ENCODE measurements around the gene IMMP2L. TPM values are rescaled to one million over a fixed set of nuclear protein-coding genes. Genes with fewer than 3 reads are reported as not detected.

IMMP2L gene
- total and polyA plus RNA-seq, 2 of the 13 experiments (the other 11 are each of a cell fraction or from before 2014, with no cell fraction given) = 7.8 to 16.9 TPM

- CTCF ChIA-PET (ENCODE audit: low intra/inter-chr PET ratio, low total read pairs) = no interaction called here
- H3K9ac ChIP-seq (ENCODE audit: insufficient read depth, low read depth, low read length) = no peak overlapping the region
- H3K79me2 ChIP-seq (ENCODE audit: insufficient read depth, low read length) = no peaks in the 10 kb centered on the region
- no peaks in the 10 kb centered on the region for H3K4me1 ChIP-seq (ENCODE audit: insufficient read depth, low read length)
- ATAC-seq = no peak
- H3K4me2 ChIP-seq (ENCODE audit: low read depth, low read length) = no peak overlapping the region
- H3K36me3 ChIP-seq (replicated peaks in 1 of 2; ENCODE audit: control insufficient read depth in 1 of 2, insufficient read depth in 2 of 2, low read length in 2 of 2) = no peaks in the 10 kb centered on the region
- TF ChIP-seq ZNF724P (CRISPR knock-in tag; IDR thresholded peaks at IDR 0.05; ENCODE audit: borderline replicate concordance) (no peak), STAT5B (CRISPR knock-in tag; IDR thresholded peaks at IDR 0.05) (no peak), ZNF441 (CRISPR knock-in tag; IDR thresholded peaks at IDR 0.05; ENCODE audit: borderline replicate concordance) (no peak), NKX3-1 (CRISPR knock-in tag; IDR thresholded peaks at IDR 0.05) (no peak), ZNF768 (CRISPR knock-in tag; IDR thresholded peaks at IDR 0.05) (no peak)
- TF ChIP-seq, protein P1, sequence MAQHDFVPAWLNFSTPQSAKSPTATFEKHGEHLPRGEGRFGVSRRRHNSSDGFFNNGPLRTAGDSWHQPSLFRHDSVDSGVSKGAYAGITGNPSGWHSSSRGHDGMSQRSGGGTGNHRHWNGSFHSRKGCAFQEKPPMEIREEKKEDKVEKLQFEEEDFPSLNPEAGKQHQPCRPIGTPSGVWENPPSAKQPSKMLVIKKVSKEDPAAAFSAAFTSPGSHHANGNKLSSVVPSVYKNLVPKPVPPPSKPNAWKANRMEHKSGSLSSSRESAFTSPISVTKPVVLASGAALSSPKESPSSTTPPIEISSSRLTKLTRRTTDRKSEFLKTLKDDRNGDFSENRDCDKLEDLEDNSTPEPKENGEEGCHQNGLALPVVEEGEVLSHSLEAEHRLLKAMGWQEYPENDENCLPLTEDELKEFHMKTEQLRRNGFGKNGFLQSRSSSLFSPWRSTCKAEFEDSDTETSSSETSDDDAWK (CRISPR knock-in tag; IDR thresholded peaks at IDR 0.05) = no peak
- TF ChIP-seq, protein P2, sequence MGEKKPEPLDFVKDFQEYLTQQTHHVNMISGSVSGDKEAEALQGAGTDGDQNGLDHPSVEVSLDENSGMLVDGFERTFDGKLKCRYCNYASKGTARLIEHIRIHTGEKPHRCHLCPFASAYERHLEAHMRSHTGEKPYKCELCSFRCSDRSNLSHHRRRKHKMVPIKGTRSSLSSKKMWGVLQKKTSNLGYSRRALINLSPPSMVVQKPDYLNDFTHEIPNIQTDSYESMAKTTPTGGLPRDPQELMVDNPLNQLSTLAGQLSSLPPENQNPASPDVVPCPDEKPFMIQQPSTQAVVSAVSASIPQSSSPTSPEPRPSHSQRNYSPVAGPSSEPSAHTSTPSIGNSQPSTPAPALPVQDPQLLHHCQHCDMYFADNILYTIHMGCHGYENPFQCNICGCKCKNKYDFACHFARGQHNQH (CRISPR knock-in tag; IDR thresholded peaks at IDR 0.05) = no peak
- H3K27me3 ChIP-seq (ENCODE audit: control insufficient read depth in 1 of 2, insufficient read depth in 2 of 2, low read length in 2 of 2) = no peaks in the 10 kb centered on the region
- in situ Hi-C loops (cut with HindIII; ENCODE audit: extremely low pct_ligation_motif_present, low pct_unique_long_range_greater_than_20kb) = no loop called here
- no peak overlapping the region for H3K4me3 ChIP-seq (replicated peaks in 1 of 3; ENCODE audit: insufficient read depth in 1 of 3, low read depth in 2 of 3, low read length in 3 of 3)
- no peak overlapping the region for H2AFZ ChIP-seq (ENCODE audit: low read length)
- WGBS (ENCODE audit: low lambda C conversion rate) = 11% methylated on average over 3 of the region's 3 CpGs
- no peak for DNase-seq (ENCODE audit: low spot score)
- no peak for FAIRE-seq
- intact Hi-C loops (cut with micrococcal nuclease; ENCODE audit: unreplicated experiment) = no loop called here
- no peaks in the 10 kb centered on the region for H3K9me3 ChIP-seq (ENCODE audit: low read length)
- no peaks in the 10 kb centered on the region for H4K20me1 ChIP-seq (ENCODE audit: insufficient read depth, low read length)
- no TSS peak for BruUV-seq (replicated peaks)
- H3K27ac ChIP-seq (ENCODE audit: extremely low read length, insufficient read depth, low read length) = no peak overlapping the region
- POLR2A ChIA-PET = no interaction called here
Observed at GRCh38 chr7:110750931-110751605, 811.2 kb downstream of the IMMP2L start.

Data from HepG2 (cell line).